ENCODE measurements around the gene SPAG9.

SPAG9 gene

GRCh38 chr17:51120739-51121619 lies at the start of gene SPAG9:
Gene SPAG9, minus strand, starts transcription at chr17:51120868. Its CDS starts 212 bp downstream, at chr17:51120656.
- peak; percentile 88 for DNase-seq (ENCODE audit: low spot score)

- DNase-seq (ENCODE audit: low spot score) = no peak
Measured at GRCh38 chr17:51169340-51169739, 48.7 kb upstream of the SPAG9 start.

GRCh38 chr17:51166987-51167931 lies 46.6 kb upstream of the SPAG9 start:
- DNase-seq (ENCODE audit: low spot score) = peak; percentile 51

GRCh38 chr17:51166198-51166986 lies 45.7 kb upstream of the SPAG9 start, which contains the start of gene NME2:
Gene NME2, plus strand, starts transcription at chr17:51166411. Its CDS starts 420 bp downstream, at chr17:51166831.
- peak; percentile 57 for DNase-seq (ENCODE audit: low spot score)

GRCh38 chr17:51165680-51166197 lies 45.1 kb upstream of the SPAG9 start:
- DNase-seq (ENCODE audit: low spot score) = no peak

- DNase-seq (ENCODE audit: low spot score) = no peak
Measured at GRCh38 chr17:51164911-51165679, 44.4 kb upstream of the SPAG9 start.

- DNase-seq (ENCODE audit: low spot score) = no peak
Measured at GRCh38 chr17:51161541-51161940, 40.9 kb upstream of the SPAG9 start.

- DNase-seq (ENCODE audit: low spot score) = no peak
Measured at GRCh38 chr17:51159604-51160003, 38.9 kb upstream of the SPAG9 start.

GRCh38 chr17:51155416-51155815 lies 34.7 kb upstream of the SPAG9 start:
- DNase-seq (ENCODE audit: low spot score) = no peak

- peak; percentile 6 for DNase-seq (ENCODE audit: low spot score)
Measured at GRCh38 chr17:51154176-51154575, 33.5 kb upstream of the SPAG9 start.

GRCh38 chr17:51153210-51154072 lies 32.8 kb upstream of the SPAG9 start, which contains the start of gene NME1:
Gene NME1, plus strand, starts transcription at chr17:51153559. Its CDS starts 2,096 bp downstream, at chr17:51155655.
- peak; percentile 99 for DNase-seq (ENCODE audit: low spot score)

GRCh38 chr17:51152766-51153209 lies 32.1 kb upstream of the SPAG9 start:
- no peak for DNase-seq (ENCODE audit: low spot score)

- no peak for DNase-seq (ENCODE audit: low spot score)
Measured at GRCh38 chr17:51150932-51151331, 30.3 kb upstream of the SPAG9 start.

GRCh38 chr17:51149163-51149562 lies 28.5 kb upstream of the SPAG9 start:
- DNase-seq (ENCODE audit: low spot score) = no peak

- no peak for DNase-seq (ENCODE audit: low spot score)
Measured at GRCh38 chr17:51147650-51148049, 27.0 kb upstream of the SPAG9 start.

GRCh38 chr17:51144266-51145022 lies 23.8 kb upstream of the SPAG9 start:
- DNase-seq (ENCODE audit: low spot score) = no peak

GRCh38 chr17:51142597-51142996 lies 21.9 kb upstream of the SPAG9 start:
- DNase-seq (ENCODE audit: low spot score) = no peak

- DNase-seq (ENCODE audit: low spot score) = no peak
Measured at GRCh38 chr17:51135956-51136355, 15.3 kb upstream of the SPAG9 start.

GRCh38 chr17:51133365-51133764 lies 12.7 kb upstream of the SPAG9 start:
- DNase-seq (ENCODE audit: low spot score) = no peak
